Bone marrow (tissue), 2 donors: ENCODE results near the gene TEX30.
"Not testable (repeated sequence)": the region's sequence is repeated elsewhere in the genome, so short reads cannot be mapped to it uniquely, and the experiment has no call there.

Experiments
- DNase-seq, 2 donors: peaks; one replicate each; lab custom pipeline; 2025; lab: John Stamatoyannopoulos, UW

TEX30 gene

DNA sequence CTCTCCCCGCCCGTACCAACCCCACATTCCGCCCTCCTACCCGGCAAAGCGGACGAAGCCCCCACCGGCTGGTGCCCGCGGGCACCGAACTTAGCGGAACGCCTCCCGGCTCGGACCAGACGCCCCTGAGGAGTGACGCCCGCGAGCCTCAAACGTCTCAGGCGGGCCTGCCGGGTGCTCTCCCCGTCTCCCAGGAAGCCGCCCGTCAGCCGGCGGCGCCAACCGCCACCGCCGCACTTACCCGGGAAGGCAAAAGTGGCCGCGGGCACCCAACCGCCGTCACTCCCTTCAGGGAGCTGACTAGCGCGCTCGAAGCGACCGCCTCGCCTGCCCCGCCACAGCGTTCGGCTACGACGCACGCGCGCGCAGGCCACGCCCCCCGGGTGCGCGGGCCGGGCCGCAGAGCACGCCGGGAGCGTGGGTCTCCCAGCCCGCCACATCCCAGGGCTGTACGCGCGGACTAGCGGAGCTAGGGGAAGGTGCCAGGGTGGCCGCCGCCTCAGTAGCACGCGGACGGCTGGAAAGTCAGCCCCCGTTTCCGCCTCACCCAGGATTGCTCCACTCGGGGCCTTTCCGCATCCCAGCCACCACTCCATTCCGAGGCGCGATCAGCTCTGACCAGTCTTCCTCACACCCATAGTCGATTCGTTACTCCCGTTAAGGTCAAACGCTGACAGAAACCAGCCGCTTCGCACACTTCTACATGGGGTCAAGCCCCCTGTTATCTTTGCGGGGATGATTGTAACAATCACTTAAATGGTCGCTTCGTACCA, at the start of gene TEX30:
Gene TEX30, minus strand, starts transcription at position 346 of the 773 bp plus-strand sequence. CDS start 3,760 bp downstream, outside the sequence.
- peak; percentile 50 to 71 for DNase-seq

- no peak for DNase-seq
Measured at GRCh38 chr13:102817907-102818306, 44.3 kb upstream of the TEX30 start.

- DNase-seq: no peak
Measured at GRCh38 chr13:102817241-102817640, 43.7 kb upstream of the TEX30 start.

GRCh38 chr13:102816708-102817107, 43.1 kb upstream of the TEX30 start:
- no peak for DNase-seq

DNA sequence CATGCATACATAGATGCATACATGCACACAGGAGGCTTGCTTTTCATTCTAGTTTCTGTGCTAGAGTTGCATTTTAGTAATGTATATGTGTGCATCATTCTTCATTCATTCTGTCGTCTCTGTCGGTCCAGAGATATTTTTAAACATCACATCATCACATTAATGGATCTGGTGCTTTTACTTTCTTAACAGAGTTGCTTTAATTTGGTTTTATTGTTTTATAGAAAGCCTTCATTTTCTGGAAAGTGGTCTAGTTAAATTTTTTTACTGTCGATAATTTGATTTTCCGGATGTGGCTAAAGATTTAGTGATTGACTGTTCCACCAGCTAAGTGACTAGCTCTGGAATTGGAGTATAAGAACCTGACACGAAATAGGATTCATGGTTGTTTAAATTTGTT, 42.2 kb upstream of the TEX30 start:
- DNase-seq: no peak

- no peak for DNase-seq
Measured at GRCh38 chr13:102814793-102815192, 41.2 kb upstream of the TEX30 start.

GRCh38 chr13:102814025-102814607, 40.5 kb upstream of the TEX30 start:
- DNase-seq: no peak

DNA sequence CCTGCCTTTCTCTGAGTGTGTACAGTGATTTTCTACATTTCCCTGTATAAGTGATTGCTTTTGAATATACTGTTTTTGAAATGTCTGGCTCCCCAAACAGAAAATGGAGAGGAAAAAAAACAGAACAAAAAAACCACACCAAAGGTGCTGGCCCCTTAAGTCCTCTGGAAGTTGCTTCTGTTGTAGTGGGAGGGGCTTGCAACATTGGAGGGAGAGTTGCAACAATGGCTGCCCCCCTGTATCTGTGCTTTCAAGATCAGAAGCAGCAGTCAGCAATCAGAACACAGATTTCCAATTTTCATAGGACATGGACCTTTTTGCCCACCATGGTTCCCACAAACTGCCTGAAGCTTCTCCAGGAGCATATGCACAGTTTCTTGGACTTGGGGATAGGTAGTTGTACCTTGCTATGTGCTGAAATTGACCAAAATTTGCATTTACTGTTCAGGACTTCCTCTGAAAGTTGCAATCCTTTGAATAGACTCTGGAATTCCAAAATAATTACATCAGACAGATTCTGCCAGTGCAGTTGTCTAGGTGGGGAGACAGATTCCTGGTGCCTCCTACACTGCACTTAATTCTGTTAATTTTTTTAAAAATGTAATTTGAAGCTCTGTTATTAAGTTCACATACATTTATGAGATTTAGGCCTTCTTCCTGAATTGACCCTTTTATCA, 39.2 kb upstream of the TEX30 start:
- no peak for DNase-seq

GRCh38 chr13:102807699-102808098, 34.1 kb upstream of the TEX30 start:
- no peak for DNase-seq

DNA sequence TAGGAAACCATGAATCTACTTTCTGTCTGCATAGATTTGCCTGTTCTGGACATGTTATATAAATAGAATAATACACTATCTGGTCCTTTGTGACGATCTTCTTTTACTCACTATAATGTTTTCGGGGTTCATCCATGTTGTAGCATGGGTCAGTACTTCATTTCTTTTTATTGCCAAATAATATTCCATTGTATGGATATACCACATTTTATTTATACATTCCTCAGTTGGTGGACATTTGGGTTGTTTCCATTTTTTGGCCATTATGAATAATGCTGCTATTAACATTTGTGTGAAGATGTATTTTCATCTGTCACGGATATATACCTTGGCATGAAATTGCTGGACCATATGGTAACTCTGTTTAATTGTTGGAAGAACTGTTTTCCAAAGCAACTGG, 32.1 kb upstream of the TEX30 start:
- no peak for DNase-seq

DNA sequence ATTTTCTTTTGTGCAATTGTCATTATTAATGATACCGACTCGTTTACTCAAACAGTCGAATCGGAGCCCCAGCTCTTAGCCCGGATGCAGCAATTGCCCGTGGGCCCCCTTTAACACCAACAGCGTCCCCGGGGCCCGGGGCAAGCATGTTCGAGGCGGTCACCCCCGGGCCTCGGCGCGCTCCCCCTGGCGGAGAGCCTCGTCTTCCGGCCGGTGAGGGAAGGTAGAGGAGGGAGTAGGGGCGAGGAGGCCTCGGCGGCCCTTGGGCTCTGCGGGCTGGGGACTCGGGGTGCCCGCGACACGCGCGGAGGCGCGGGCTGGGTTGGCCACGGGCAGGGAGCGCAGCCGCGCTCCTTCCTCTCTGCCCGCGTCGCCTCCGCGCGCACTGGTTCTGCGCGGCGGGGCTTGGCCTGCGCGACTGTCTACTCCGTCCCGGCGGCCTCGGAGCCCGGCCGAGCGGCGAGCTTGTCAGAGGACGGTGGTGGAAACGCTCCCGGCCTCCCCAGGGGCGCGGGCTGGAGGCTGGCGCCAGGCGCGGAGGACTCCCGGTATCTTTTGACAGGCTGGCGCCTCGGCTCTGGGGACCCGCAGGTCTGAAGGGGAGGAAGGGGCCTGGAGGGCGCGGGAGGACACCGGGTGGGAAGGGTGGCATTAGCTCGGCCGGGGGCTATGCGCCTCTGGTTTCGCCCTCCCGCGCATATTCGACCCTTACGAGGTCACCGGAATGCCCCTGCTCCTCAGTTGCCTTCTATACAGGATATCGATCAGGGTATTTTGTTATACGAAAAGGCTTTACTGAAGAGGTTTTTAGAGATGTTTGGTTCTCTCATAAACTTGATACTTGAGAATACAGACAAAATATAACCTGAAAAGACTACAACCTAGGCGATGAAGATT, 26.8 kb upstream of the TEX30 start:
- peak; percentile 45 to 50 for DNase-seq

DNA sequence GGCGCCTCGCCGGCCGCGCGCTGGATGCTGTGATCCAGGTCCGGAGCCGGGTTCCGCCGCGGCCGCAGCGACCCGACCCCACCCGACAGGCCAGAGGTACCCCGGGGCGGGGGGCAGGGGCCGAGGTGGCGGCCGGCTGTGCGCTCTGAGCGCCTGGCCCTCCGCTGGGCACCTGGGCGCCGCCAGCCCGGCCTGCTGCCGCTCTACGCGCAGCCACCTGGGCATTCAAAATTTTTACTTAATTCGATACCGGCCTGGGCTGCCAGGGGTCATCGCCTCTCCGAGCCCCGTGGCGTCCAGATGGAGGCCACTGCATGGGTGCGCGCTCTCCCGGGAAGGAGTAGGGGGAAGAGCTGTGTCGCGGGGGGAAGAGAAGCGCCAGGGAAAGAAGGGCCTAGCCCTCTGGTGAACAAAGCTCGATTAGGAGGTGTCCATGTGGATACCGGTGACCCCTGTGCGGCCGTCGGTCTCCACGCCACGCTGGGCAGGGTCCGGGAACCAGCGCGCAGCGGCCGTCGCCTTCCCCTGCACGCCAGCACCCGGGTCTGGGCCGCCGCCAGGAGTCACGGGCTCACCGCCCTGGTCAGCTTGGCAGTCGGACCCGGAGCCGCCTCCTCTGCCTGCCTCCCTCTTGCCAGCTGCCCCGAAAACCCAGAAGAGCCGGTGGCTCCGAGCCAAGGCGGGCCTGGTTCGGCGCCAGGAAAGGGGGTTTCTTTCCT, 26.0 kb upstream of the TEX30 start:
- peak in 1 of 2 donors; percentile 43 for DNase-seq

DNA sequence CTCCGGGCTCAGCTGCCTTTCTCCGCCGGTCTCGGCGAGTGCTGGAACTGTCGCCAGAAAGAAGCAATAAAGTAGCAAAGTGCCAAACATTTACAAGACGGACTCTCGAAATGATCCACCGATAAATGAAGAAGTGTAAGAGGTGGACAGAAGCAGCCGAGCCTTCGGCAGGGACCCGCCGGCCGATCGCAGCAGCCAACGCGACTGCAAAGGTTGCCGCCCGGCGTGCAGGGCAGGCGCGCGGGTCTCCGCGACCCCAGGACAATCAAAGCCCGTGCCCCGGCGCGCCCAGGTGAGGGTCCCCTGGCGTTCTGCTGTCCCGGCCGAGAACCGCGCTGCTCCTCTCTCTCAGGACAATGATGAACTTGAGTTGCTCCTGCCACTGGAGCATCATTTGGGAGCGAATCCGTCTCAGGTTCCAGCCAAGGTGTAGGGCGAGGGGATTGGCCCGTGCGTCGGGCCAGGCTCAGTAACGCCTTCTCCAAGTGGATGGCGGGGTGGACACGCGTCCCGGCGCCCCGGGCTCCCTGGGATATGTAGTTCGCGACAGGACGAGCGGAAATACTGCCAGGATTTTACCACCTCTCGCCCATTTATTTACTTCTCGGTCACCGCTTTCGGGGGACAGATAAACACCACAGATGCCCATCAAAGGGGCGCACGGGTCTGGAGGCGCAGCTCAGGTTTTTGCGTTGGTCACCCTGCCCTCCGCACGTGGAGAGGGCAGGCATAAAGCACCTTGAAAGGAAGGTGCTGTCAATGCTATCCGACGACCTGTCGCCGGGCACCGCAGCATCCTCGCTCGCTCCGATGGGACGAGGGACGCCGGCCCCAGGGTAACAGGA, 25.2 kb upstream of the TEX30 start, which contains the start of the genes BIVM and POGLUT2:
Gene BIVM, plus strand, starts transcription at position 539 of the 845 bp plus-strand sequence. CDS start 8,149 bp downstream, outside the sequence.
Gene POGLUT2, minus strand, starts transcription at position 396 of the 845 bp plus-strand sequence. Its CDS starts 306 bp downstream, at position 90.
- peak in 1 of 2 donors; percentile 36 for DNase-seq

- no peak for DNase-seq
Measured at GRCh38 chr13:102793611-102794355, 20.2 kb upstream of the TEX30 start.

GRCh38 chr13:102792396-102792795, 18.8 kb upstream of the TEX30 start:
- no peak for DNase-seq

GRCh38 chr13:102788683-102789082, 15.1 kb upstream of the TEX30 start:
- DNase-seq: no peak

- DNase-seq: no peak
Measured at GRCh38 chr13:102784483-102784882, 10.9 kb upstream of the TEX30 start.

- no peak for DNase-seq
Measured at GRCh38 chr13:102781591-102781990, 8.0 kb upstream of the TEX30 start.

DNA sequence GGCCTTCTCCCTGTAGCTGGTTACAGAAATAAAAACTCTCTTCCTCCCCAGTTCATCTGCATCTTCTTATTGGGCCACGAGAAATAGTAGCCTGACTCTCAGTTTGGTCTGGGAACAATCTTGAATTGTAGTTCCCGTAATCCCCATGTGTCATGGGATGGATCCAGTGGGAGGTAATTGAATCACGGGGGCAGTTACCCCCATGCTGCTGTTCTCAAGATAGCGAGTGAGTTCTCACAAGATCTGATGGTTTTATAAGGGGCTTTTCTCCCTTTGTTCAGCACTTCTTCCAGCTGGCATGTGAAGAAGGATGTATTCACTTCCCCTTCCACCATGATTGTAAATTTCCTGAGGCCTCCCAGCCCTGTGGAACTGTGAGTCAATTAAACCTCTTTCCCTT, 7.1 kb upstream of the TEX30 start:
- not testable (repeated sequence) for DNase-seq
